Nephron (organoid): Measurements from ENCODE around the gene TINAGL1.

ENCODE experiments used
- H3K27ac Mint-ChIP-seq, 3 experiments: 2 replicates each; pipeline ENCODE4 v1.8.0; 2020; ENCODE audit warnings: mixed read lengths in 3 of 3, mild to moderate bottlenecking in 2 of 3, moderate library complexity in 1 of 3
- H3K27me3 Mint-ChIP-seq: 2 replicates; pipeline ENCODE4 v1.8.0; 2021; ENCODE audit warnings: low read depth, mild to moderate bottlenecking, moderate library complexity, mixed read lengths
- H3K36me3 Mint-ChIP-seq: 2 replicates; pipeline ENCODE4 v1.8.0; 2020; ENCODE audit warnings: low read depth, mixed read lengths
- H3K4me1 Mint-ChIP-seq: 2 replicates; pipeline ENCODE4 v1.8.0; 2020; ENCODE audit warnings: mixed read lengths
- H3K4me3 Mint-ChIP-seq, 3 experiments: 2 replicates each; pipeline ENCODE4 v1.8.0; 2020; ENCODE audit warnings: mild to moderate bottlenecking in 3 of 3, mixed read lengths in 3 of 3, moderate library complexity in 2 of 3
- H3K9me3 Mint-ChIP-seq: 2 replicates; pipeline ENCODE4 v1.8.0; 2020; ENCODE audit warnings: mixed read lengths
- TF ChIP-seq, protein P1 (sequence below), 3 experiments: fragments of 200-600 bp; sonication (generic); IDR thresholded peaks; one replicate each; pipeline ENCODE4 v1.5.0; 2021; ENCODE audit warnings: antibody characterized with exemption in 3 of 3; ENCODE audit not compliant: unreplicated experiment in 3 of 3

Gene TINAGL1

GRCh38 chr1:31588751-31589515 lies 12.6 kb downstream of the TINAGL1 start:
- Mint-ChIP-seq H3K27me3 (peaks cover 51% of the 10 kb centered on the region), H3K4me1 (peaks cover 32% of the 10 kb centered on the region), H3K4me3 (peak overlapping the region; percentile 1 to 60 (median 40)), H3K36me3 (no peaks in the 10 kb centered on the region), H3K9me3 (no peaks in the 10 kb centered on the region), H3K27ac (peak overlapping the region in 2 of 3 experiments; percentile 35 to 64)
- TF ChIP-seq, protein P1, sequence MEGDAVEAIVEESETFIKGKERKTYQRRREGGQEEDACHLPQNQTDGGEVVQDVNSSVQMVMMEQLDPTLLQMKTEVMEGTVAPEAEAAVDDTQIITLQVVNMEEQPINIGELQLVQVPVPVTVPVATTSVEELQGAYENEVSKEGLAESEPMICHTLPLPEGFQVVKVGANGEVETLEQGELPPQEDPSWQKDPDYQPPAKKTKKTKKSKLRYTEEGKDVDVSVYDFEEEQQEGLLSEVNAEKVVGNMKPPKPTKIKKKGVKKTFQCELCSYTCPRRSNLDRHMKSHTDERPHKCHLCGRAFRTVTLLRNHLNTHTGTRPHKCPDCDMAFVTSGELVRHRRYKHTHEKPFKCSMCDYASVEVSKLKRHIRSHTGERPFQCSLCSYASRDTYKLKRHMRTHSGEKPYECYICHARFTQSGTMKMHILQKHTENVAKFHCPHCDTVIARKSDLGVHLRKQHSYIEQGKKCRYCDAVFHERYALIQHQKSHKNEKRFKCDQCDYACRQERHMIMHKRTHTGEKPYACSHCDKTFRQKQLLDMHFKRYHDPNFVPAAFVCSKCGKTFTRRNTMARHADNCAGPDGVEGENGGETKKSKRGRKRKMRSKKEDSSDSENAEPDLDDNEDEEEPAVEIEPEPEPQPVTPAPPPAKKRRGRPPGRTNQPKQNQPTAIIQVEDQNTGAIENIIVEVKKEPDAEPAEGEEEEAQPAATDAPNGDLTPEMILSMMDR (IDR thresholded peaks at IDR 0.05; ENCODE audit: unreplicated experiment in 3 of 3) = no peak

DNA sequence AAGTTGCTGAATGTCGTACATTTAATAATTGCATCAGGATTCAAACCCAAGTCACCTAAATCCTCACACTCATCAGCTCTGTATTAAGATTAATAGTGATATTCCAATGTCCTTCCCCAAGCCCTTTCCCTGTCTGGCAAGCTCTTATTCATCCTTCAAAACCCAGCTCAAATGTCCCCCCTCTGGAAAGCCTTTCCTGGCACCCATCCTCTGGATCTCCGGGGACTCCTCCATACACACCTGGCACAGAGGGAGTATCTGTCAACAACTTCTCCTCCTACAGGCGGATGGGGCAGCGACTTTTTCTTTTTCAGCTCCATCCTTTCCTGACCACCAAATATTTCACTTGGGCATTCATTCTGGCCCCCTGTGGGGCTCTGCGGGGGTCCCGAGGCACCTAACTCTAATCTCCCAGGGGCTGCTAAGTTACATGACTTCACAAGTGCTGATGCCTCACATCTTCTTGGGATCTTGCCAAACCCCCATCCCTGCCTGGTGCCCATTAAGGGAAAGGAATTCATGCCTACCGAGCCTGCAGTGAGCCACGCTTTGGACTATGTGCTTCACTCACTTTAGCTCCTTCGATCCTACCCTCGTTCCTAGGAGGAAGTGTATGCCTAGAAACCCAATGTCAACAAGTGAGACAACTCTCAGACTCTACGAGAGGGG lies 15.2 kb downstream of the TINAGL1 start:
- TF ChIP-seq, protein P1 (IDR thresholded peaks at IDR 0.05; ENCODE audit: unreplicated experiment in 3 of 3) = no peak
- Mint-ChIP-seq H3K4me1 (peaks cover 27% of the 10 kb centered on the region), H3K4me3 (no peak overlapping the region), H3K9me3 (no peaks in the 10 kb centered on the region), H3K36me3 (no peaks in the 10 kb centered on the region), H3K27me3 (peaks cover 46% of the 10 kb centered on the region), H3K27ac (peak overlapping the region in 2 of 3 experiments; percentile 2 to 30)

- peak overlapping the region in 2 of 3 experiments; percentile 2 to 30 for H3K27ac Mint-ChIP-seq
Measured at GRCh38 chr1:31592132-31592531, 15.8 kb downstream of the TINAGL1 start.

DNA sequence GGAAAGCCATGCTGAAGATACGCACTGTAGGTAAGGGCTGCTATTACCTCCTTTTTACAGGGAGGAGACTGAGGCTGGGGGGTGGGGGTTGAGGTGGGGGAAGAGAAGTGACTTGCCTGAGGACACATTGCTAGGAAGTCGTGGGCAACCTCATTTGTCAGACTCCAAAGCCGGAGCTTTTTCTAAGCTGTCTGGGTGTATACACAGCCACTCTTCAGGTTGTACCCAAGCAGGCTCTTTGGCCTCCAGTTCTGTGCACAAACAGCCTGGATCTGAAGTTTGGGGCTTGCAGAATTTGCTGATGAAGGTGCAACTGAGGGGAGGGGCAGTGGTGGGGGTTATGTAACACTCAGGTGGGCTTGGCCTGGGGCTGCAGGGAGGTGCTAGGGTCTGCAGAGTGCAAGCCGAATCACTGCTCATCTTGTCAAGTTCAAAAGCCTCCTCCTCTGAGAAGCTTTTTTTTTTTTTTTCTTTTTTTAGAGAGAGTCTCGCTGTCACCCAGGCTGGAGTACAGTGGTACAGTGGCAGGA lies 16.9 kb downstream of the TINAGL1 start:
- H3K9me3 Mint-ChIP-seq = no peaks in the 10 kb centered on the region
- H3K4me1 Mint-ChIP-seq = peaks cover 22% of the 10 kb centered on the region

More at GRCh38 chr1:31592132-31592531, 15.8 kb downstream of the TINAGL1 start:
- Mint-ChIP-seq H3K4me3 (no peak overlapping the region), H3K9me3 (no peaks in the 10 kb centered on the region), H3K4me1 (peaks cover 27% of the 10 kb centered on the region), H3K27me3 (peaks cover 46% of the 10 kb centered on the region), H3K36me3 (no peaks in the 10 kb centered on the region)
- TF ChIP-seq, protein P1 (IDR thresholded peaks at IDR 0.05; ENCODE audit: unreplicated experiment in 3 of 3) = no peak

GRCh38 chr1:31593770-31594632 lies 17.7 kb downstream of the TINAGL1 start:
- Mint-ChIP-seq H3K36me3 (no peaks in the 10 kb centered on the region), H3K27me3 (peaks cover 38% of the 10 kb centered on the region), H3K4me1 (peaks cover 21% of the 10 kb centered on the region), H3K4me3 (no peak overlapping the region), H3K27ac (peak overlapping the region in 1 of 3 experiments; percentile 37), H3K9me3 (no peaks in the 10 kb centered on the region)
- TF ChIP-seq, protein P1 (IDR thresholded peaks at IDR 0.05; ENCODE audit: unreplicated experiment in 3 of 3) = peak; percentile 67 to 74 (median 69)

More for the DNA sequence above, 16.9 kb downstream of the TINAGL1 start:
- Mint-ChIP-seq H3K4me3 (no peak overlapping the region), H3K27me3 (peaks cover 40% of the 10 kb centered on the region), H3K36me3 (no peaks in the 10 kb centered on the region), H3K27ac (no peak overlapping the region)
- TF ChIP-seq, protein P1 (IDR thresholded peaks at IDR 0.05; ENCODE audit: unreplicated experiment in 3 of 3) = no peak
